ENCODE measurements around the gene LDLRAP1.

DNA sequence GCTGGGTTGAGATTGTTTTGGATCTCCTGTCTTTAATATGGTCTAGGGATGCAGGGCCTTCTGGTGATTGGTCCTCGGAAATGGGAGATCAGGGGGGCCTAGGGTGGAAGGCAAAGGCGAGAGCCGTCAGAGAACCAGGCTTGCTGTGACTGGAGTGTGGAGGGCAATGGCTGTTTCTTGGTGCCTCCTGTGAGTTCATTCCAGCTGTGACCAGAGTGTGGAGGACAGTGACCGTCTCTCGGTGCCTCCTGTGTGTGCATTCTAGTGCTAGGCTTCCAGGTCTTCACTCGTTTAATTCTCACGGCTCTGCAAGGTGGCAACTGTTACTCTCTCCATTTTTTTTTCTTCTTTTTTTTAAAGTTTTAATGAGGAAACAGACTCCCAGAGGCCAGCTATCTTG lies 14.1 kb downstream of the LDLRAP1 start:
- TF ChIP-seq, protein P1, sequence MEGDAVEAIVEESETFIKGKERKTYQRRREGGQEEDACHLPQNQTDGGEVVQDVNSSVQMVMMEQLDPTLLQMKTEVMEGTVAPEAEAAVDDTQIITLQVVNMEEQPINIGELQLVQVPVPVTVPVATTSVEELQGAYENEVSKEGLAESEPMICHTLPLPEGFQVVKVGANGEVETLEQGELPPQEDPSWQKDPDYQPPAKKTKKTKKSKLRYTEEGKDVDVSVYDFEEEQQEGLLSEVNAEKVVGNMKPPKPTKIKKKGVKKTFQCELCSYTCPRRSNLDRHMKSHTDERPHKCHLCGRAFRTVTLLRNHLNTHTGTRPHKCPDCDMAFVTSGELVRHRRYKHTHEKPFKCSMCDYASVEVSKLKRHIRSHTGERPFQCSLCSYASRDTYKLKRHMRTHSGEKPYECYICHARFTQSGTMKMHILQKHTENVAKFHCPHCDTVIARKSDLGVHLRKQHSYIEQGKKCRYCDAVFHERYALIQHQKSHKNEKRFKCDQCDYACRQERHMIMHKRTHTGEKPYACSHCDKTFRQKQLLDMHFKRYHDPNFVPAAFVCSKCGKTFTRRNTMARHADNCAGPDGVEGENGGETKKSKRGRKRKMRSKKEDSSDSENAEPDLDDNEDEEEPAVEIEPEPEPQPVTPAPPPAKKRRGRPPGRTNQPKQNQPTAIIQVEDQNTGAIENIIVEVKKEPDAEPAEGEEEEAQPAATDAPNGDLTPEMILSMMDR (IDR thresholded peaks at IDR 0.05): no peak
- no peak for TF ChIP-seq POLR2A (IDR thresholded peaks at IDR 0.05)

Measured in sigmoid colon (tissue), 3 donors.